HCT116 (cell line): ENCODE measurements around the gene PGGHG. TPM values are rescaled to one million over a fixed set of nuclear protein-coding genes. Genes with fewer than 3 reads are reported as not detected.

Source experiments
- ATAC-seq: fragments of 200-7000 bp; cut with Tn5 transposase; 2 replicates; pipeline ENCODE4 v1.9.1; 2020; ENCODE audit warnings: mild to moderate bottlenecking, moderate library complexity
- BruUV-seq: library from RNA; stranded (reverse); fragments of 400-500 nt; replicated peaks from 2 replicates; lab custom pipeline; 2021; lab: Mats Ljungman, UMichigan
- CTCF ChIA-PET: fragments of 300-600 bp; sonication (Branson Sonifier 250); formaldehyde crosslinking; loops from one replicate; lab custom pipeline; 2021; ENCODE audit warnings: antibody characterized with exemption; lab: Charles Lee
- POLR2A ChIA-PET: fragments of 300-600, 350-600 bp; sonication (Branson Sonifier 250); formaldehyde crosslinking; loops from one replicate; lab custom pipeline; 2021; ENCODE audit warnings: antibody characterized with exemption; lab: Charles Lee
- RAD21 ChIA-PET, 2 experiments: fragments of 300-600 bp; sonication (Branson Sonifier 250); formaldehyde crosslinking; loops; one replicate each; lab custom pipeline; 2023; ENCODE audit warnings: low total read pairs in 2 of 2; ENCODE audit not compliant: uncharacterized antibody in 2 of 2, unreplicated experiment in 2 of 2, low non-redundant PET in 1 of 2; lab: Charles Lee
- DNase-seq: peaks from one replicate; pipeline ENCODE4 v3.0.0-alpha.2; 2010; ENCODE audit warnings: low read depth, low spot score
- H2AFZ ChIP-seq: fragments of 200-600 bp; shearing (Covaris generic), sonication (generic); 2 replicates; pipeline ENCODE4 v1.6.1; 2017; ENCODE audit warnings: low read depth, mixed run types, mixed read lengths, antibody characterized with exemption, low read length; ENCODE audit not compliant: poor library complexity, severe bottlenecking
- H3K27ac ChIP-seq: 2 replicates; pipeline ENCODE4 v1.5.1; 2012; ENCODE audit warnings: low read depth, low read length
- H3K27me3 ChIP-seq: fragments of 200-600 bp; sonication (generic); 2 replicates; pipeline ENCODE4 v1.6.1; 2016; ENCODE audit warnings: mixed run types, low read length, mixed read lengths; ENCODE audit not compliant: insufficient read depth
- H3K36me3 ChIP-seq, 2 experiments: fragments of 200-500 bp in 1 of 2; fragments of 200-600 bp in 1 of 2; sonication (Bioruptor generic) in 1 of 2; sonication (generic) in 1 of 2; 2 replicates each; pipeline versions ENCODE4 v1.5.1 to v1.6.1; 2014 to 2016; ENCODE audit warnings: low read length in 2 of 2, inconsistent platforms in 1 of 2, mixed read lengths in 1 of 2, mixed run types in 1 of 2; ENCODE audit not compliant: insufficient read depth in 2 of 2, control insufficient read depth in 1 of 2
- H3K4me1 ChIP-seq, 2 experiments: fragments of 200-600 bp in 1 of 2; sonication (generic) in 1 of 2; 2 replicates each; pipeline versions ENCODE4 v1.5.1 to v1.6.1; 2012 to 2017; ENCODE audit warnings: low read length in 2 of 2, inconsistent platforms in 1 of 2, mild to moderate bottlenecking in 1 of 2, mixed read lengths in 1 of 2, mixed run types in 1 of 2, moderate library complexity in 1 of 2; ENCODE audit not compliant: insufficient read depth in 2 of 2, control insufficient read depth in 1 of 2
- H3K4me2 ChIP-seq: fragments of 200-600 bp; sonication (generic); 2 replicates; pipeline ENCODE4 v1.6.1; 2017; ENCODE audit warnings: mixed run types, low read length, mixed read lengths
- H3K4me3 ChIP-seq, 2 experiments: fragments of 200-600 bp in 1 of 2; sonication (generic) in 1 of 2; replicated peaks in 1 of 2; 2 replicates each; pipeline ENCODE4 v1.5.1; 2011 to 2016; ENCODE audit warnings: low read length in 2 of 2, control low read depth in 1 of 2, low read depth in 1 of 2, mild to moderate bottlenecking in 1 of 2, mixed read lengths in 1 of 2, mixed run types in 1 of 2
- H3K79me2 ChIP-seq: fragments of 200-600 bp; sonication (generic); 2 replicates; pipeline ENCODE4 v1.6.1; 2017; ENCODE audit warnings: mild to moderate bottlenecking, mixed run types, low read length, moderate library complexity, mixed read lengths; ENCODE audit not compliant: insufficient read depth
- H3K9ac ChIP-seq: fragments of 200-600 bp; sonication (generic); 2 replicates; pipeline ENCODE4 v1.6.1; 2016; ENCODE audit warnings: low read length, mixed read lengths
- H3K9me2 ChIP-seq: fragments of 200-600 bp; sonication (generic), shearing (Covaris generic); 2 replicates; pipeline ENCODE4 v1.6.1; 2017; ENCODE audit warnings: mixed run types, mild to moderate bottlenecking, moderate library complexity; ENCODE audit not compliant: insufficient read depth
- H3K9me3 ChIP-seq, 2 experiments: fragments of 200-500 bp in 1 of 2; fragments of 200-600 bp in 1 of 2; sonication (Bioruptor generic) in 1 of 2; sonication (generic) in 1 of 2; 2 replicates each; pipeline ENCODE4 v1.6.1; 2014 to 2017; ENCODE audit warnings: low read length in 2 of 2, mixed read lengths in 2 of 2, inconsistent platforms in 1 of 2, low read depth in 1 of 2, mild to moderate bottlenecking in 1 of 2, mixed run types in 1 of 2, moderate library complexity in 1 of 2; ENCODE audit not compliant: control insufficient read depth in 1 of 2, insufficient read depth in 1 of 2
- H4K20me1 ChIP-seq: fragments of 200-600 bp; sonication (generic), shearing (Covaris generic); 2 replicates; pipeline ENCODE4 v1.6.1; 2017; ENCODE audit warnings: mixed run types, mild to moderate bottlenecking, moderate library complexity; ENCODE audit not compliant: insufficient read depth
- CBX3 ChIP-seq: IDR thresholded peaks from 2 replicates; pipeline ENCODE4 v1.6.1; 2012; ENCODE audit warnings: low read depth
- CEBPB ChIP-seq: IDR thresholded peaks from 2 replicates; pipeline ENCODE4 v1.6.1; 2012; ENCODE audit warnings: low read depth
- CTCF ChIP-seq, 3 experiments: fragments of 200-600 bp in 1 of 3; sonication (generic) in 1 of 3; IDR thresholded peaks in 2 of 3; conservative IDR thresholded peaks in 1 of 3; 2 replicates each; pipeline ENCODE4 v1.5.1; 2012 to 2017; ENCODE audit warnings: low read depth in 2 of 3, low read length in 2 of 3, antibody characterized with exemption in 1 of 3, borderline replicate concordance in 1 of 3, control low read depth in 1 of 3, mild to moderate bottlenecking in 1 of 3, mixed read lengths in 1 of 3, mixed run types in 1 of 3, moderate library complexity in 1 of 3; ENCODE audit not compliant: insufficient read depth in 1 of 3
- EGR1 ChIP-seq: IDR thresholded peaks from 2 replicates; pipeline ENCODE4 v1.6.1; 2012; ENCODE audit warnings: low read depth
- EZH2 ChIP-seq: fragments of 200-600 bp; sonication (generic); IDR thresholded peaks from 2 replicates; pipeline ENCODE4 v1.6.1; 2017; ENCODE audit warnings: antibody characterized with exemption, mixed run types
- EZH2phosphoT487 ChIP-seq: fragments of 200-600 bp; IDR thresholded peaks from 2 replicates; pipeline ENCODE4 v1.6.1; 2018; ENCODE audit warnings: antibody characterized with exemption, borderline replicate concordance
- FOSL1 ChIP-seq: IDR thresholded peaks from 2 replicates; pipeline ENCODE4 v1.6.1; 2012; ENCODE audit warnings: low read depth
- JUND ChIP-seq: IDR thresholded peaks from 2 replicates; pipeline ENCODE4 v1.6.1; 2012
- MAX ChIP-seq: IDR thresholded peaks from 2 replicates; pipeline ENCODE4 v1.6.1; 2012
- POLR2A ChIP-seq: IDR thresholded peaks from 2 replicates; pipeline ENCODE4 v1.7.0; 2011; ENCODE audit warnings: borderline replicate concordance; ENCODE audit not compliant: insufficient read depth, insufficient read length; ENCODE audit errors: extremely low read depth
- POLR2AphosphoS5 ChIP-seq: IDR thresholded peaks from 2 replicates; pipeline ENCODE4 v1.6.1; 2011; ENCODE audit warnings: mild to moderate bottlenecking, low read depth, low read length, moderate library complexity
- RAD21 ChIP-seq: IDR thresholded peaks from 2 replicates; pipeline ENCODE4 v1.6.1; 2012; ENCODE audit warnings: low read depth, mild to moderate bottlenecking
- SIN3A ChIP-seq: IDR thresholded peaks from 2 replicates; pipeline ENCODE4 v1.6.1; 2012; ENCODE audit warnings: low read depth
- SP1 ChIP-seq: IDR thresholded peaks from 2 replicates; pipeline ENCODE4 v1.6.1; 2012; ENCODE audit warnings: low read depth
- ZFX ChIP-seq: fragments of 450-650 bp; IDR thresholded peaks from 2 replicates; pipeline ENCODE4 v1.6.1; 2017
- ZNF274 ChIP-seq: fragments of 200-500 bp; sonication (Bioruptor generic); IDR thresholded peaks from 2 replicates; pipeline ENCODE4 v1.6.1; 2014; ENCODE audit warnings: mild to moderate bottlenecking, low read depth, low read length, inconsistent platforms
- intact Hi-C: fragments of 100-400 bp; cut with micrococcal nuclease; formaldehyde crosslinking; loops from 2 replicates; pipeline ENCODE4 v1.10.0; 2022
- total RNA-seq: library from RNA; stranded (reverse); gene quantifications from one replicate; pipeline ENCODE4 v1.2.1, GENCODE V29; 2021; ENCODE audit not compliant: unreplicated experiment
- TF ChIP-seq, protein P1 (sequence below): IDR thresholded peaks from 2 replicates; pipeline ENCODE4 v1.6.1; 2012

Gene PGGHG
- total RNA-seq, 1 experiment from 2014 or later: 57.5 TPM

DNA sequence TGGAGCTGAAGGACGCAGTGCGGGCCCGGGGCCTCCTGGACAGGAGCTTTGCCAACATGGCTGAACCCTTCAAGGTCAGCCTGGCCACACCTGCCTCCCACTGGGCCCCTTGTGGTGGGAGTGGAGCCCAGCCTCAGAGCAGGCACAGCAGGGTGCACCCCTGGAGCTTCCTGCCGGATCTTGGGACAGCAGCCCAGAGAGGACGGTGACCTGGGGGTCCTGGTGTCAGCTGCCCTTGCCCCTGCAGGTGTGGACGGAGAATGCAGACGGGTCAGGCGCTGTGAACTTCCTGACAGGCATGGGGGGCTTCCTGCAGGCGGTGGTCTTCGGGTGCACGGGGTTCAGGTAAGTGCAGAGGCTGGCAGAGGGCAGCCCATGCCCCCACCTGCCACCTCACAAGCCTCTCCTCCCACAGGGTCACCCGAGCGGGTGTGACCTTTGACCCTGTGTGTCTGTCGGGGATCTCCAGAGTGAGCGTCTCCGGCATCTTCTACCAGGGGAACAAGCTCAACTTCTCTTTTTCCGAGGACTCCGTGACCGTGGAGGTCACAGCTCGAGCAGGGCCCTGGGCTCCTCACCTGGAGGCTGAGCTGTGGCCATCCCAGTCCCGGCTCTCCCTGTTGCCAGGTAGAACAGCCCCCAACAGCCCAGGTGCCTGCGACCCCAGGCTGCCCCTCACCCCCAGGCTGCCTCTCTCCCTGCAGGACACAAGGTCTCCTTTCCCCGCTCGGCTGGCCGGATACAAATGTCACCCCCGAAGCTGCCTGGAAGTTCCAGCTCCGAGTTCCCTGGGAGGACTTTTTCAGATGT is 5.1 kb downstream of the PGGHG start:
- Histone ChIP-seq H3K4me1 (peaks cover 4 to 10% of the 10 kb centered on the region in 2 experiments; a peak in 3 of 4 replicates), H3K4me2 (no peak overlapping the region), H3K9ac (no peak overlapping the region), H3K27me3 (no peaks in the 10 kb centered on the region), H3K9me3 (no peaks in the 10 kb centered on the region)
- no TSS peak for BruUV-seq
- intact Hi-C loops: no loop called here
- ChIA-PET RAD21 (no interaction called here), POLR2A (no interaction called here)
- no peak for ATAC-seq
- TF ChIP-seq EZH2 (no peak), POLR2A (no peak), EGR1 (no peak), MAX (no peak), CEBPB (no peak), SIN3A (no peak), ZFX (no peak), CBX3 (no peak), POLR2AphosphoS5 (no peak), ZNF274 (no peak), SP1 (no peak), JUND (no peak), RAD21 (no peak), FOSL1 (no peak), EZH2phosphoT487 (no peak), CTCF (IDR thresholded peaks at IDR 0.05 in 2 of 3, conservative IDR thresholded peaks at IDR 0.05 in 1 of 3; ENCODE audit: borderline replicate concordance in 1 of 3, insufficient read depth in 1 of 3, low read depth in 2 of 3, low read length in 2 of 3) (no peak)
- TF ChIP-seq, protein P1, sequence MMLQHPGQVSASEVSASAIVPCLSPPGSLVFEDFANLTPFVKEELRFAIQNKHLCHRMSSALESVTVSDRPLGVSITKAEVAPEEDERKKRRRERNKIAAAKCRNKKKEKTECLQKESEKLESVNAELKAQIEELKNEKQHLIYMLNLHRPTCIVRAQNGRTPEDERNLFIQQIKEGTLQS: no peak
- TF ChIP-seq, all 23 proteins: peak for 0
- peaks cover 0 to 5% of the 10 kb centered on the region in 2 experiments; a peak in 3 of 4 replicates for H3K36me3 ChIP-seq
- H4K20me1 ChIP-seq: no peaks in the 10 kb centered on the region
- H2AFZ ChIP-seq: no peak overlapping the region
- no peaks in the 10 kb centered on the region for H3K9me2 ChIP-seq
- H3K79me2 ChIP-seq: 0 out of 2 replicates have a peak, but pooled peaks cover 3% of the 10 kb centered on the region
- DNase-seq: no peak
- no peak overlapping the region for H3K4me3 ChIP-seq
- CTCF ChIA-PET: no interaction called here
- H3K27ac ChIP-seq: no peak overlapping the region
